Right ventricle myocardium inferior (tissue), 1 donor: Measurements from ENCODE around the gene SPTBN5. TPM values are rescaled to one million over a fixed set of nuclear protein-coding genes. Genes with fewer than 3 reads are reported as not detected.

Source experiments
- ATAC-seq: fragments of 200-7000 bp; cut with Tn5 transposase; one replicate; pipeline ENCODE4 v1.9.1; 2020; ENCODE audit warnings: mild to moderate bottlenecking, moderate library complexity
- DNase-seq: peaks from one replicate; pipeline ENCODE4 v3.0.0; 2021; ENCODE audit errors: missing footprints
- intact Hi-C: fragments of 100-400 bp; cut with DNase I; formaldehyde crosslinking; loops from one replicate; pipeline ENCODE4 v1.11.0; 2022
- total RNA-seq: library from RNA; stranded (reverse); fragmentation: NEBNext Ultra II Directional; extraction: Animal tissue kit (Norgen Biotek cat#: 25700); gene quantifications from one replicate; pipeline ENCODE4 v1.2.1, GENCODE V29; 2021
- donor health status: DM: no; HTN: yes; CAD: no; lungs with severe emphysema.

SPTBN5 gene
- total RNA-seq, 1 donor from 2014 or later = 3.5 TPM

DNA sequence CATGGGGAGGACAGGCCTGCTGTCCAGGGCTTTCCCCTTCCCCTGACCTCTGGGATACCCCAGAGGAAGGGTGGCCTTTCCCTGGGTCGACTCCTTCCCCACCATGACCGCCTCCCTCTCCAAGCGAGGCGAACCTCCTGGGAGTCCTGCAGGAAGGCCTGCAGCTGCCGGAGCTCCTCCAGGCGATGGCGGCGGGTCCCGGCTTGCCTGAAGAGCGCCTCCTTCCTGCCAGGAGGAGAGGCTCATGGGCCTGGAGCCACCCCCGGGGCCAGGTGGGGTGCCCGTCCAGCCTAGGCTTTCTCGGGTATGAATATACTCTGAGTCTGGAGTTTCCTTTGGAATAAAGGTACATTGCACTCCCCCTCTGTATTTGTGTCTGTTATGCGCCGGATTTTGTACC is 35.1 kb downstream of the SPTBN5 start:
- ATAC-seq (no peak), DNase-seq (no peak)
- intact Hi-C loops = no loop called here

GRCh38 chr15:41857316-41857715 is 36.5 kb downstream of the SPTBN5 start:
- no peak for ATAC-seq
- intact Hi-C loops = no loop called here
- DNase-seq = no peak

GRCh38 chr15:41856716-41857115 is 37.1 kb downstream of the SPTBN5 start:
- ATAC-seq (no peak), DNase-seq (no peak)
- intact Hi-C loops = no loop called here

GRCh38 chr15:41856262-41856661 is 37.6 kb downstream of the SPTBN5 start:
- intact Hi-C loops = no loop called here
- DNase-seq (no peak), ATAC-seq (no peak)

- ATAC-seq = no peak
- intact Hi-C loops = no loop called here
- DNase-seq = no peak
These were observed 38.4 kb downstream of the SPTBN5 start for GRCh38 chr15:41855261-41855961.

DNA sequence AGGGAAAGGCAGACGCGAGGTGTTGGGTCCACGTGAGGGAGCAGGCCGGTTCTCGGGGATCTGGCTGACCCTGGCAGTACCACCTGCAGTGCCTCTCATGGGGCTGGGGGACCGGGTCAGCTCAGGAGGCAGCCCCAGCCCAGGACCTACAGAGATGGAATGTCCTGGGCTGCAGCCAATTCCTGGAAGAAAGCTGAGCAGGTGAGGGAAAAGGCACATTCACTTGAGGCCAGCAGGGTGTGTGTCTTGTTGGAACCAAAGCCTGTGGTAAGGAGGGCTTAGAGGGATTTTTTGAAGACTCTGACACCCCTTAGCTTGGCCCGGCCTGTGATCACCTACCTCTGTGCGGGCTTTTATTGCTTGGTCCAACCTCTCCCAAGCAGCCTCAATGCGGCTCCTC is 39.4 kb downstream of the SPTBN5 start:
- intact Hi-C loops = no loop called here
- DNase-seq (no peak), ATAC-seq (no peak)

- DNase-seq (no peak), ATAC-seq (no peak)
- intact Hi-C loops = no loop called here
These were observed 40.0 kb downstream of the SPTBN5 start for GRCh38 chr15:41853831-41854230.

DNA sequence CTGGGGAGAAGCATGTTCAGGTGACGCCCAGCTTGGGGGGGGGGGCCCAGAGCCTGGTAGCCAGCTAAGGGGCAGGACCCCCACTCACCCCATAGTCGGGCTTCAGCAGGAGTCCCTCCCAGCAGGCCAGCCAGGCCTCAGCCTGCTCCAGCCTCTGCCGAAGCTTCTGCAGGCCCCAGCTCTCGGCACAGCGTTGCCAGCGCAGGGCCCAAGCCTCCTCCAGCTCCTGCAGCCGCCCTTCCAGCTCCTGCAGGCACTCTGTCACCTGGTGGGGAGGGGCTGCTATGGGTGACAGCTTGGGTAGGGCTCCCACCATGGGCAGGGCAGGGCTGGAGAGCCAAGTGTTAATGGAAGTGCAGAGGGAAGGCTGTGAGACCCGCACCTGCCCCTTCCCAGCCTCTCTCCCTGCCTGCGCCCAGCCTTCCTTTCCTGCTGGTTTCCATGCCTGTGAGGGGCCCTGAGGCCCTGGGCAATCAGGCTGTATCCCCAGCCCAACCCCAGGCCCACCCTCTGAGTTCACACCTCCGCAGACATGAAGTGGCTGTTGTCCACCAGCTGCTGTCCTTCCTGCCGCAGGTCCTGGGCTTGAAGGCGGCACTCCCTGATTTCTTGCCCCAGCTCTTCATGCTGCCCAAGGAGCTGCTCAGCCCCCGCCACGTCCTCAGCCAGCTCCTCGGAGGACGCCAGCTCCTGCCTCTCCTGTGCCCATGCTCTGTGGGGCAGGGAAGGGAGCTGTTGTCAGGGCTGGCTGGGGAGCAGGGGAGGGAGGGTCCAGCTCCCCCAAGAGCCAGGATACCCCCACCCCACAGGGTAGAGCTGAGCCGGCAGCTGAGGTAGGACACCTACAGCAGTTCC is 40.9 kb downstream of the SPTBN5 start:
- intact Hi-C loops = no loop called here
- no peak for DNase-seq
- no peak for ATAC-seq

GRCh38 chr15:41851755-41852370 is 42.0 kb downstream of the SPTBN5 start:
- DNase-seq (no peak), ATAC-seq (no peak)
- intact Hi-C loops = no loop called here

DNA sequence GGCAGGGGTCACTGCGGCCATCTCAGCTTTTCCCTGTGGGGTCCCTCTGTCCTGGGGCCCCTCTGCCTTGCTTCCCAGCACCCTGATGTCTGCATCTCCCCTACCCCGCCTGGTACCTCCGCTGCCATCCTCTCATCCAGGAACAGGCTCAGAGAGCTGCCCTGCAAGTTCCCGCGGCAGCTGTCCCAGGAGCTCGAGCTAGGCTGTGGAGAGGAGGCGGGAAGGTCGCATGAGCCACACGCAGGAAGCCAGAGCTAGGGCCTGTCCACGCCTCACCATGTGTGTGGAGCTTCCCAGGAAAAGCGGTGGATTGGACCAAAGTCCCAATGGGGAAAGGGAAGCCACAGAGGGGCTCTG is 42.7 kb downstream of the SPTBN5 start:
- DNase-seq (no peak), ATAC-seq (no peak)
- intact Hi-C loops = no loop called here

DNA sequence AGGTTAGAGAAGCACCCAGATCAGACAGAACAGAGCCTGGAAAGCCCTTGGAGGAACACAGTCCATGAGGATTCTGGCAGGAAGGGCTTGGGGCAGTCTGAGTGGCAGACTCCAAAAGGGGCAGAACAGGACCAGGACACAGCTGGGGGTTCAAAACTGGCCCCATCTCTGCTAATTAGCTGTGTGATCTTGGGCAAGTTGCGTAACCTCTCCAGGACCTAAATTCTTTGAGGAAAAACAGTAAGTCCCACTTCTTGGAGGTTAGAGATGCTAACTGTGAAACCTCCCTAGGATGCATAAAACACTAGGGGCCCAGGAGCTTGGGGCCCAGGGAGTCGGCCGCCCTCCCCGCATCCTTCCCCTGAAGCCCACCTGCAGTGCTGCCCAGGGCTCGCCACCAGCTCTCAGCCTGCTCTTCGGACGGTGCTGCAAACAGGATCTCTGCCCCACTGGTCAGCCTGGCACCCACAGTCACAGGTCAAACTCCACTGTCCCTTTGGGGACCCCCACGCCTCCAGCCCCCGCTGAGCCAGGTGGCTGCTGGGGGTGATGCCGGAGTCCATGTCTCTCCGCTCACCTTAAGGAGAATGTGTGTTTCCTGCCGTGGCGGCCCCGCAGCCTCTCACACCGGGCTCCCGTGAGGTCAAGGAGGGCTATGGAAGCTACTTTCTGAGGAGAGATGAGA is 43.2 kb downstream of the SPTBN5 start:
- ATAC-seq = no peak
- intact Hi-C loops = no loop called here

DNA sequence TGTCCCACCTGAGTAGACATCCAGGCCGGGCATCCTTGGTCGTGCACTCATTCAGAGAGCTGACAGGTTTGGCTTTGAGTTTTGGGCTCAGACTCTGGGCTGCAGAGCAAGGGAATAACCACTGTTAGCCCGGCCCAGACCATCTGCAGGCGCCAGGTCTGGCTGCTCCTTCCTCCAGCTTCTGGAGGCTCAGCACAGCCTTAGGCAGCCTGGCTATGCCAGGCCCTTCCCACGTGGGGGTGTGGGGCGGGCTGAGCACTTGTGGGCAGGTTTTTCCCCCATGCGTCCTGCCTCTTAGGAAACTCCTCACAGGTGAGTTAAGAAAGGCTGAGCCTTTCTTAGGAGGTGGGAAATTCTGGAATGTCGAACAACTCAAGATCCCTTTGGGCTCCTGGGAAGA is 44.0 kb downstream of the SPTBN5 start:
- DNase-seq (no peak), ATAC-seq (no peak)
- intact Hi-C loops = no loop called here

More for the DNA sequence above, 43.2 kb downstream of the SPTBN5 start:
- DNase-seq = no peak

GRCh38 chr15:41849204-41849603 is 44.6 kb downstream of the SPTBN5 start:
- no peak for ATAC-seq

DNA sequence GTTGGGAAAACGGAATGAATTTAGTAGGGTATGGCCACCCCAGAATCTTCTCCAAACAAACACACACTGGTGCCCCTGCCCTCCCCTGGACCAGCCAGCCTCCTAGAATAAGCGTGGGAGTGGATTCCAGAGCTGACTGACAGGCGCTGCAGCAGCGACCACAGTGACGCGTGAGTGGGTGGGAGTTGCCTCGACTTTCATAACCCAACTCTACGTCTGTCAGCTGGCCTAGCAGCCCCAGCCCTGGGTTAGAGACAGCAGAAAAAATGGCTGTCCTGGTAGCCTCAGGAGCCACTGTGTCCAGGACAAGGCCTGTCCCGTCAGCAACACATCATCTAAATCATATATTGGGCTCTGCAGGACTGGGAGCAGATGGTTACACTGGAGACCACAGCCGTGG is 45.2 kb downstream of the SPTBN5 start:
- ATAC-seq (no peak), DNase-seq (no peak)
- intact Hi-C loops = no loop called here

More at GRCh38 chr15:41849204-41849603, 44.6 kb downstream of the SPTBN5 start:
- no peak for DNase-seq
- intact Hi-C loops = no loop called here

DNA sequence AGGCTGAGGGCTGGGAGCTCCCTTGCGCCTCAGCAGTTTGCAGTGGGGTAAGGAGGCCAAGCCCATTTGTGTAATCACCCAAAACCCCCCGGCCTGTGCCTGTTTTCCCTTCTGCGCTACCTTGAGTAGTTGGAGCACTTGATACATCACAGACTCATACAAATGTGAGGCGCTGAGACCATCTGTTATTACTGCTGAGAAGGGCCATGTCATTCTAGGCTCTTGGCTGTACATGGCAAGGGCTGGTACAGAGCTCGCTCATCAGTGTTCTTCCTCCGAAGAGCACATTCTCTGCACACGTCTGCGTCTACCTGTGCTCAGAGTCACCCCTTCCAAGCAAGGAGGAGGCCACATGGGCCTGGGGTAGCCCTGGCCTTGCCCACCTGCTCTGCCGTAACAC is 45.9 kb downstream of the SPTBN5 start:
- DNase-seq (no peak), ATAC-seq (no peak)
- intact Hi-C loops = no loop called here

GRCh38 chr15:41847206-41847605 is 46.6 kb downstream of the SPTBN5 start:
- DNase-seq (no peak), ATAC-seq (no peak)
- intact Hi-C loops = no loop called here

- intact Hi-C loops = no loop called here
- no peak for ATAC-seq
- DNase-seq = no peak
These were observed 49.0 kb downstream of the SPTBN5 start for GRCh38 chr15:41844814-41845213.

DNA sequence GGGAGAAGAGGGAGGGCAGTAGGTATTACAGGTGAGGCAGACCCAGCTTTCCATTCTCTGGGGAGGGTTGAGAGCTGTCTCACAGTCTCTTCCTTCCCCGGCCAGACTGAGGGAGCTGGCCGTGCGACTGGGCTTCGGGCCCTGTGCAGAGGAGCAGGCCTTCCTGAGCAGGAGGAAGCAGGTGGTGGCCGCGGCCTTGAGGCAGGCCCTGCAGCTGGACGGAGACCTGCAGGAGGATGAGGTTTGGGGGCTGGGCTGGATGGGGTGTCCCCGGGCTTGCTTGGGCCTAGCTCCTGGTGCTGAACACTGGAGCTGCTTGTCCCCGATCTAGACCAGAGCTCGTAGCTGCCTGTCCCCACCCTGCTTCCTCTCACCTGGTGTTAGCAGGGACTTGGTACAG is 50.3 kb downstream of the SPTBN5 start:
- ATAC-seq = no peak
- intact Hi-C loops = no loop called here
- DNase-seq = no peak

DNA sequence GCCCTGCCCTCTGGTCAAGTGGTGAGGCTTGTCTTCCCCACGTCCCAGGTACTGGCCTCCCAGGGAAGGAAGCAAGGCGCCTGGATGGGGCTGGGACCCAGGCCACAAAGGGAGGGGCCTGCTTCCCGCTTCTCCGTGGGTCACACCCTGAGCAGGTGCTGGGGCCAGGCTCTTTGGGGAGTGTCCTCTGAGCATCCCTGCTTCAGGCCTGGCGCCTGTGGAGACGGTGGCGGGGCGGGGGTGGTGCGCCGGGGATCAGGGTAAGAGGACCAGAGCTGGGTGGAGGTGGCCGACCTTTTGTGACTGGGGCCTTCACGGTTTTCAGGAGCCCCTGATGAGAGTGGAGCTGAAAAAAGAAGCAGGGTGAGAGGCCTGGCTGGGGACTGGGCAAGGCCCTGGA is 51.6 kb downstream of the SPTBN5 start:
- intact Hi-C loops = no loop called here
- ATAC-seq (no peak), DNase-seq (no peak)
